Upper lobe of right lung (tissue), 1 donor: ENCODE results near the gene PPP2R3A. TPM values are rescaled to one million over a fixed set of nuclear protein-coding genes. Genes with fewer than 3 reads are reported as not detected.

Experiments
- ATAC-seq: fragments of 200-7000 bp; cut with Tn5 transposase; one replicate; pipeline ENCODE4 v1.9.1; 2020; ENCODE audit warnings: mild to moderate bottlenecking, moderate library complexity
- DNase-seq: peaks from one replicate; pipeline ENCODE4 v3.0.0-alpha.2; 2020
- H3K27ac ChIP-seq: fragments of 200-600 bp; one replicate; pipeline ENCODE4 v1.8.0; 2022
- H3K27me3 ChIP-seq: fragments of 200-600 bp; one replicate; pipeline ENCODE4 v1.8.0; 2022; ENCODE audit warnings: mild to moderate bottlenecking
- H3K36me3 ChIP-seq: fragments of 200-600 bp; one replicate; pipeline ENCODE4 v1.8.0; 2022
- H3K4me1 ChIP-seq: fragments of 200-600 bp; one replicate; pipeline ENCODE4 v1.8.0; 2022
- H3K4me3 ChIP-seq: fragments of 200-600 bp; one replicate; pipeline ENCODE4 v1.8.0; 2022; ENCODE audit warnings: mild to moderate bottlenecking
- H3K9me3 ChIP-seq: fragments of 200-600 bp; one replicate; pipeline ENCODE4 v1.8.0; 2022
- CTCF ChIP-seq: fragments of 200-600 bp; IDR thresholded peaks from one replicate; pipeline ENCODE4 v1.8.0; 2022; ENCODE audit warnings: antibody characterized with exemption
- intact Hi-C: fragments of 100-400 bp; cut with DNase I; formaldehyde crosslinking; loops from one replicate; pipeline ENCODE4 v1.11.0; 2022
- total RNA-seq: library from RNA; stranded (reverse); fragmentation: NEBNext Ultra II Directional; extraction: Animal tissue kit (Norgen Biotek cat#: 25700); gene quantifications from one replicate; pipeline ENCODE4 v1.2.1, GENCODE V29; 2021
- donor health status: DM: no; HTN: yes; CAD: no; lungs with severe emphysema.

The PPP2R3A gene
- total RNA-seq, 1 donor from 2014 or later = 7.4 TPM

DNA sequence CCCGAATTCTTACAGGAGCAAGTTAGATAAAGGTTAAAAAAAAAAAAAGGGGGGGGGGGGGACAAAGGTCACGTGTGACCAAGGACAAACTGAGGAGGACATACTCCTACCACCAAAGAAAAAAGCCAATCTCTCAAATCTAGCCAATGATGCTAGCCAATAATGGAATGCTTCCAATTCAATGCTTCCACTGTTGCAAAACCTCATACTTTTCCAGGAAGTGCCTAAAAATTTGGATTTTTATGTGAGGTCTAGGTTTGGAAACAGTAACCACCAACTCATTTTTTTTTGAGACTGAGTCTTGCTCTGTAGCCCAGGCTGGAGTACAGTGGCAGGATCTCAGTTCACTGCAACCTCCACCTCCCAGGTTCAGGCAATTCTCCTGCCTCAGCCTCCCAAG lies 219.2 kb downstream of the PPP2R3A start:
- H3K27ac ChIP-seq = no peak overlapping the region

DNA sequence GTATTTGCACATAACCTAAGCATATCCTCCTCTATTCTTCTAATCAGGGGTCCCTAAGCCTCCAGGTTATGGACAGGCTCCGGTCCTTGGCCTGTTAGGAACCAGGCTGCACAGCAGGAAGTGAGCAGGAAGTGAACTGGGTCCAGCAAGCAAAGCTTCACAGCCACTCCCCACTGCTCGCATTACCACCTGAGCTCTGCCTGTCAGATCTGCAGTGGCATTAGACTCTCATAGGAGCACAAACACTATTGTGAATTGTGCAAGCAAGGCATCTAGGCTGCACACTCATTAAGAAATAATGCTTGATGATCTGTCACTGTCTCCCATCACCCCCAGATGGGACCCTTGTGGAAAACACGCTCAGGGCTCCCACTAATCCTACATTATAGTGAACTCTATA lies 220.8 kb downstream of the PPP2R3A start:
- H3K4me1 ChIP-seq = peaks cover 54% of the 10 kb centered on the region

More for the DNA sequence above, 219.2 kb downstream of the PPP2R3A start:
- TF ChIP-seq CTCF = no peak
- Histone ChIP-seq H3K36me3 (no peaks in the 10 kb centered on the region), H3K27me3 (no peaks in the 10 kb centered on the region), H3K4me3 (no peak overlapping the region), H3K4me1 (peaks cover 42% of the 10 kb centered on the region), H3K9me3 (no peaks in the 10 kb centered on the region)
- intact Hi-C loops = no loop called here
- DNase-seq = no peak
- no peak for ATAC-seq

DNA sequence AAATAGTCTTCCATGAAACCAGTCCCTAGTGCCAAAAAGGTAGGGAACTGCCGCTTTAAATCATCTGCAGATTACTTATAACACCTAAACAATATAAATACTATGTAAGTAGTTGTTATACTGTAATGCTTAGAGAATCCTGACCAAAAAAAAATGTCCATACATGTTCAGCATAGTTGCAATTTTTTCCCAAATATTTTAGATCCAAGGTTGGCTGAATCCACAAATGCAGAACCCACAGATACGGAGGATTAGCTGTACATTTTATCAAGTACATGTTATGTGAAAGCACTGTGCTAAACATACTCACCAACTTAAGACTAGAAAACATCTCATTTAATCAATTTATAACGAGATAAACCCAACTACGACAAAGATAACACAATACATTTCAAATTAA lies 221.3 kb downstream of the PPP2R3A start:
- intact Hi-C loops = no loop called here
- Histone ChIP-seq H3K36me3 (no peaks in the 10 kb centered on the region), H3K9me3 (no peaks in the 10 kb centered on the region), H3K27me3 (no peaks in the 10 kb centered on the region), H3K4me1 (peaks cover 59% of the 10 kb centered on the region), H3K27ac (no peak overlapping the region), H3K4me3 (no peak overlapping the region)
- DNase-seq = no peak
- no peak for ATAC-seq
- TF ChIP-seq CTCF = no peak

More for the DNA sequence above, 220.8 kb downstream of the PPP2R3A start:
- DNase-seq (no peak), ATAC-seq (peak; percentile 89)
- TF ChIP-seq CTCF = no peak
- H3K27ac ChIP-seq = no peak overlapping the region
- no peak overlapping the region for H3K4me3 ChIP-seq
- no peaks in the 10 kb centered on the region for H3K36me3 ChIP-seq
- no peaks in the 10 kb centered on the region for H3K27me3 ChIP-seq
- no peaks in the 10 kb centered on the region for H3K9me3 ChIP-seq
- intact Hi-C loops = no loop called here

DNA sequence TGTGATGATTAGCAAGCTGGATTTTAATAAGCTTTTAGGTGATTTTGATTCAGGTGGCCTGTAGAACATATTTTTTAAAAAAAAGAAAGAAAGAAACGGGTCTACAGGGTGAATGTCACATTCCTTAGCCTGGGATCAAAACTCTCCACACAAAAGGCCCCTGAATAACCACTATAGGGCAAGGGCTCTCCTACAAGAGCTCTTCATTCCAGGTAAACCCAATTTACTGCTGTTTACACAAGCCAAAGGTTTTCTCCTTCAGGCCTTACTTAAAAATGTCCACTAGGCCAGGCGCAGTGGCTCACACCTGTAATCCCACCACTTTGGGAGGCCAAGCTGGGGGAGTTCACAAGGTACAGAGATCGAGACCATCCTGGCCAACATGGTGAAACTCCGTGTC lies 222.3 kb downstream of the PPP2R3A start:
- intact Hi-C loops = no loop called here
- H3K9me3 ChIP-seq = no peaks in the 10 kb centered on the region
- no peaks in the 10 kb centered on the region for H3K36me3 ChIP-seq
- H3K27ac ChIP-seq = peak overlapping the region; percentile 18
- no peak for TF ChIP-seq CTCF
- DNase-seq (no peak), ATAC-seq (peak; percentile 59)
- H3K4me3 ChIP-seq = no peak overlapping the region
- peaks cover 64% of the 10 kb centered on the region for H3K4me1 ChIP-seq
- H3K27me3 ChIP-seq = no peaks in the 10 kb centered on the region

GRCh38 chr3:136189043-136189442 lies 223.5 kb downstream of the PPP2R3A start:
- Histone ChIP-seq H3K27me3 (no peaks in the 10 kb centered on the region), H3K4me3 (no peak overlapping the region), H3K36me3 (no peaks in the 10 kb centered on the region), H3K27ac (no peak overlapping the region), H3K9me3 (no peaks in the 10 kb centered on the region), H3K4me1 (peaks cover 59% of the 10 kb centered on the region)
- DNase-seq = no peak
- ATAC-seq = no peak
- intact Hi-C loops = no loop called here
- TF ChIP-seq CTCF = no peak
